PC-9 (cell line): ENCODE measurements around the gene SLC35G6.

Source experiments
- EZH2 ChIP-seq: fragments of 200-600 bp; sonication (generic); IDR thresholded peaks from 2 replicates; pipeline ENCODE4 v1.8.0; 2017; ENCODE audit warnings: antibody characterized with exemption, low read depth
- TF ChIP-seq, protein P1 (sequence below): fragments of 200-600 bp; sonication (generic); conservative IDR thresholded peaks from 2 replicates; pipeline ENCODE4 v1.6.1; 2017; ENCODE audit warnings: mixed run types, antibody characterized with exemption, mild to moderate bottlenecking, moderate library complexity

GRCh38 chr17:7432296-7432695 is 49.0 kb upstream of the SLC35G6 start:
- TF ChIP-seq, protein P1, sequence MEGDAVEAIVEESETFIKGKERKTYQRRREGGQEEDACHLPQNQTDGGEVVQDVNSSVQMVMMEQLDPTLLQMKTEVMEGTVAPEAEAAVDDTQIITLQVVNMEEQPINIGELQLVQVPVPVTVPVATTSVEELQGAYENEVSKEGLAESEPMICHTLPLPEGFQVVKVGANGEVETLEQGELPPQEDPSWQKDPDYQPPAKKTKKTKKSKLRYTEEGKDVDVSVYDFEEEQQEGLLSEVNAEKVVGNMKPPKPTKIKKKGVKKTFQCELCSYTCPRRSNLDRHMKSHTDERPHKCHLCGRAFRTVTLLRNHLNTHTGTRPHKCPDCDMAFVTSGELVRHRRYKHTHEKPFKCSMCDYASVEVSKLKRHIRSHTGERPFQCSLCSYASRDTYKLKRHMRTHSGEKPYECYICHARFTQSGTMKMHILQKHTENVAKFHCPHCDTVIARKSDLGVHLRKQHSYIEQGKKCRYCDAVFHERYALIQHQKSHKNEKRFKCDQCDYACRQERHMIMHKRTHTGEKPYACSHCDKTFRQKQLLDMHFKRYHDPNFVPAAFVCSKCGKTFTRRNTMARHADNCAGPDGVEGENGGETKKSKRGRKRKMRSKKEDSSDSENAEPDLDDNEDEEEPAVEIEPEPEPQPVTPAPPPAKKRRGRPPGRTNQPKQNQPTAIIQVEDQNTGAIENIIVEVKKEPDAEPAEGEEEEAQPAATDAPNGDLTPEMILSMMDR: no peak
- TF ChIP-seq EZH2: no peak
